ENCODE data around the gene SMIM5.

DNA sequence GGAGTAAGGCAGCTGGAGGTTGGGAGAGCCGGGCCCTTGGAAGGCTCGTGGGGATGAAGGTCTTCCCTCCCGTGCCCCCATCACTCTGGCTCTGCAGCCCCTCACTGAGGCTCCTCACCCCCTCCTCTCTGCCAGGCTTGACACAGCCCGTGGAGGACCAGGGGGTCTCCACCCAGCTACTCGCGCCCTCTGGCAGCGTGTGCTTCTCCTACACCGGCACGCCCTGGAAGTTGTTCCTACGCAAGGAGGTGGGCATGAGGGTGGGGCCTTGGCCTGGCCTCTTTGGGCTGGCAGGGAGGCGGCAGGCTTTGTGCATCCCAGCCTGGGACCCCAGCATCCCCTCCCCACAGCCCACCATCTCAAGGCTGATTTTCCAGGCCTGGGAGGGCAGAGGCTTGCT lies 15.6 kb upstream of the SMIM5 start:
- TF ChIP-seq, protein P1, sequence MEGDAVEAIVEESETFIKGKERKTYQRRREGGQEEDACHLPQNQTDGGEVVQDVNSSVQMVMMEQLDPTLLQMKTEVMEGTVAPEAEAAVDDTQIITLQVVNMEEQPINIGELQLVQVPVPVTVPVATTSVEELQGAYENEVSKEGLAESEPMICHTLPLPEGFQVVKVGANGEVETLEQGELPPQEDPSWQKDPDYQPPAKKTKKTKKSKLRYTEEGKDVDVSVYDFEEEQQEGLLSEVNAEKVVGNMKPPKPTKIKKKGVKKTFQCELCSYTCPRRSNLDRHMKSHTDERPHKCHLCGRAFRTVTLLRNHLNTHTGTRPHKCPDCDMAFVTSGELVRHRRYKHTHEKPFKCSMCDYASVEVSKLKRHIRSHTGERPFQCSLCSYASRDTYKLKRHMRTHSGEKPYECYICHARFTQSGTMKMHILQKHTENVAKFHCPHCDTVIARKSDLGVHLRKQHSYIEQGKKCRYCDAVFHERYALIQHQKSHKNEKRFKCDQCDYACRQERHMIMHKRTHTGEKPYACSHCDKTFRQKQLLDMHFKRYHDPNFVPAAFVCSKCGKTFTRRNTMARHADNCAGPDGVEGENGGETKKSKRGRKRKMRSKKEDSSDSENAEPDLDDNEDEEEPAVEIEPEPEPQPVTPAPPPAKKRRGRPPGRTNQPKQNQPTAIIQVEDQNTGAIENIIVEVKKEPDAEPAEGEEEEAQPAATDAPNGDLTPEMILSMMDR (IDR thresholded peaks at IDR 0.05), result no peak
- TF ChIP-seq POLR2A (IDR thresholded peaks at IDR 0.05), result no peak
